ENCODE data around the gene MASP1. TPM values are rescaled to one million over a fixed set of nuclear protein-coding genes. Genes with fewer than 3 reads are reported as not detected.

Gene MASP1
- total RNA-seq, 2 experiments from 2014 or later: not detected

DNA sequence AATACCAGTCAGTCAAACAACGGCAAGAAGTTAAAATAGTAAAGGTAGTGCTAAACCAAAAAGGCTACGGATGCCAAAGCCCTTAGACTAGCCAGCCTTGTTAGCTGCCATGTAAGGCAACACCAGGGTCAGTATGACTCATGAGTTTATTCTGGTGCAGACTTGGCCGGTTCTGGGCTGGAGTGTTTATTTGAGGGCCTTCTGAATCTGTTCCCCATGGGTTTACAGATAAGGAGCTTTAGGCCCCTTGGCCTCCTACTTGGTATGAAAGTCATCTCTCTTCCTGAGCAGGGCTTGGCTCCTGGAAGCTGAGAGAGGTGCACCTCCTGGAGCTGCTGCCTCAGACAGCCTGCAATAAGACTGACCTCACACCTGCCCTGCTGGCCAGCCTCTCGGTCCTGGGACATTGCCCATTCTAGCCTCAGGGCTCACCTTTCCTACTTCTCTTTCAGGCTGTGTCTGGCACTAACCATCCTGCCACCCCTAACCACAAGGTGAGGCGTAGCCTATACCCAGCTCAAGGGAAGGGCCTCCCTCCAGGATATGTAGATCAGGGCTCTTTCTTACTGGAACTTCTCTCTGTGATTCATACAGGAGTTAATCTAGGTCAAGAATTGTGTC lies 104.6 kb downstream of the MASP1 start:
- DNase-seq (ENCODE audit: low spot score): no peak

DNA sequence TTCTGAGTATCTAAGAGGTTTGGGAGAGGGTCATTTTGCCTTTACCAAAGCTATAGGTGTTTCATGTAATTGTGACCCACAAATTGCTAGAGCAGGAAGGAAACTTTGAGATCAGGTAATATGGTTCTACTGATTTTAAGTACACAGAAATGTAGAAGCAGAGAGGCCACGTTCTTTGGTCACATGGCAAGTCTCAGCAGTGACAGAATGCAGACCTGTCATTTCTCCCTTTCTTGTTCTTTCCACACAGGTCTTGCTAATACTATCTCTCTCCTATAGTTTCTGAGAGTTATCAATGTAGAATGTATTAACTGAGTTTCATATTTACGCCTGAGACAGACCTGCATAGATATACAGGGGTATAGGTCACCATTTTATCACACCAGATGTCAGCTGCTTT lies 105.2 kb downstream of the MASP1 start:
- no peaks in the 10 kb centered on the region for H4K20me1 ChIP-seq (ENCODE audit: insufficient read depth, low read length)
- BruUV-seq (replicated peaks): no TSS peak

More for the DNA sequence above, 104.6 kb downstream of the MASP1 start:
- peaks cover 40% of the 10 kb centered on the region for H3K4me1 ChIP-seq (ENCODE audit: insufficient read depth, low read length, poor library complexity, severe bottlenecking)
- intact Hi-C loops (cut with micrococcal nuclease; ENCODE audit: unreplicated experiment): no loop called here
- H3K4me2 ChIP-seq (ENCODE audit: low read length): no peak overlapping the region
- ChIA-PET CTCF (ENCODE audit: unreplicated experiment) (no interaction called here), POLR2A (interaction anchor here (1.6 kb wide), 1 partner anchor 14 kb away, joined by 5 read pairs; no protein-coding TSS in a partner anchor)
- no peaks in the 10 kb centered on the region for H3K9me2 ChIP-seq (ENCODE audit: insufficient read depth, low read length)
- H3K27ac ChIP-seq (ENCODE audit: low read depth, low read length, poor library complexity, severe bottlenecking): no peak overlapping the region
- TF ChIP-seq, protein P1, sequence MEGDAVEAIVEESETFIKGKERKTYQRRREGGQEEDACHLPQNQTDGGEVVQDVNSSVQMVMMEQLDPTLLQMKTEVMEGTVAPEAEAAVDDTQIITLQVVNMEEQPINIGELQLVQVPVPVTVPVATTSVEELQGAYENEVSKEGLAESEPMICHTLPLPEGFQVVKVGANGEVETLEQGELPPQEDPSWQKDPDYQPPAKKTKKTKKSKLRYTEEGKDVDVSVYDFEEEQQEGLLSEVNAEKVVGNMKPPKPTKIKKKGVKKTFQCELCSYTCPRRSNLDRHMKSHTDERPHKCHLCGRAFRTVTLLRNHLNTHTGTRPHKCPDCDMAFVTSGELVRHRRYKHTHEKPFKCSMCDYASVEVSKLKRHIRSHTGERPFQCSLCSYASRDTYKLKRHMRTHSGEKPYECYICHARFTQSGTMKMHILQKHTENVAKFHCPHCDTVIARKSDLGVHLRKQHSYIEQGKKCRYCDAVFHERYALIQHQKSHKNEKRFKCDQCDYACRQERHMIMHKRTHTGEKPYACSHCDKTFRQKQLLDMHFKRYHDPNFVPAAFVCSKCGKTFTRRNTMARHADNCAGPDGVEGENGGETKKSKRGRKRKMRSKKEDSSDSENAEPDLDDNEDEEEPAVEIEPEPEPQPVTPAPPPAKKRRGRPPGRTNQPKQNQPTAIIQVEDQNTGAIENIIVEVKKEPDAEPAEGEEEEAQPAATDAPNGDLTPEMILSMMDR (conservative IDR thresholded peaks at IDR 0.05; ENCODE audit: low read length): no peak
- TF ChIP-seq EZH2phosphoT487 (IDR thresholded peaks at IDR 0.05; ENCODE audit: borderline replicate concordance, low read depth, low read length): no peak
- H3K36me3 ChIP-seq (ENCODE audit: insufficient read depth, low read length): no peaks in the 10 kb centered on the region
- no TSS peak for BruUV-seq (replicated peaks)
- H3K4me3 ChIP-seq (ENCODE audit: low read depth, low read length, poor library complexity, severe bottlenecking): no peak overlapping the region
- H4K20me1 ChIP-seq (ENCODE audit: insufficient read depth, low read length): no peaks in the 10 kb centered on the region
- H3K79me2 ChIP-seq (ENCODE audit: insufficient read depth, low read depth, low read length): no peaks in the 10 kb centered on the region
- no peak overlapping the region for H2AFZ ChIP-seq (ENCODE audit: low read length)
- no peaks in the 10 kb centered on the region; the same call in 1 of the 2 replicates for H3K9me3 ChIP-seq (ENCODE audit: low read length)

More for the DNA sequence above, 105.2 kb downstream of the MASP1 start:
- Histone ChIP-seq H2AFZ (ENCODE audit: low read length) (no peak overlapping the region), H3K9me2 (ENCODE audit: insufficient read depth, low read length) (no peaks in the 10 kb centered on the region), H3K4me2 (ENCODE audit: low read length) (no peak overlapping the region), H3K4me3 (ENCODE audit: low read depth, low read length, poor library complexity, severe bottlenecking) (no peak overlapping the region), H3K36me3 (ENCODE audit: insufficient read depth, low read length) (no peaks in the 10 kb centered on the region), H3K4me1 (ENCODE audit: insufficient read depth, low read length, poor library complexity, severe bottlenecking) (peaks cover 40% of the 10 kb centered on the region), H3K79me2 (ENCODE audit: insufficient read depth, low read depth, low read length) (no peaks in the 10 kb centered on the region), H3K9me3 (ENCODE audit: low read length) (no peaks in the 10 kb centered on the region; the same call in 1 of the 2 replicates), H3K27ac (ENCODE audit: low read depth, low read length, poor library complexity, severe bottlenecking) (no peak overlapping the region)
- ChIA-PET CTCF (ENCODE audit: unreplicated experiment) (no interaction called here), POLR2A (interaction anchor here (1.6 kb wide), 1 partner anchor 15 kb away, joined by 5 read pairs; no protein-coding TSS in a partner anchor)
- no peak for TF ChIP-seq EZH2phosphoT487 (IDR thresholded peaks at IDR 0.05; ENCODE audit: borderline replicate concordance, low read depth, low read length)
- TF ChIP-seq, protein P1 (conservative IDR thresholded peaks at IDR 0.05; ENCODE audit: low read length): no peak
- intact Hi-C loops (cut with micrococcal nuclease; ENCODE audit: unreplicated experiment): no loop called here
- DNase-seq (ENCODE audit: low spot score): no peak

All from OCI-LY7 (cell line).